ENCODE measurements around the gene OR52N5. TPM values are rescaled to one million over a fixed set of nuclear protein-coding genes. Genes with fewer than 3 reads are reported as not detected.

OR52N5 gene
- polyA plus RNA-seq, 1 donor = not detected

Other genes with a start within 250 kb of the OR52N5 start
- not detected for gene OR52H1, start 234.8 kb downstream of the OR52N5 start, polyA plus RNA-seq (ENCODE audit: insufficient read length)
- gene OR52B6, start 202.5 kb downstream of the OR52N5 start, polyA plus RNA-seq (ENCODE audit: insufficient read length) = not detected
- gene TRIM6, start 186.7 kb downstream of the OR52N5 start, polyA plus RNA-seq (ENCODE audit: insufficient read length) = 1.1 TPM
- 4.1 TPM for gene TRIM34, start 158.4 kb downstream of the OR52N5 start, polyA plus RNA-seq (ENCODE audit: insufficient read length)
- gene TRIM5, start 98.3 kb downstream of the OR52N5 start, polyA plus RNA-seq (ENCODE audit: insufficient read length) = 13.9 TPM
- gene TRIM22, start 93.6 kb downstream of the OR52N5 start, polyA plus RNA-seq (ENCODE audit: insufficient read length) = 12.1 TPM
- not detected for gene OR56B1, start 46.9 kb downstream of the OR52N5 start, polyA plus RNA-seq (ENCODE audit: insufficient read length)
- 0.26 TPM for gene OR52N4, start 29.1 kb downstream of the OR52N5 start, polyA plus RNA-seq (ENCODE audit: insufficient read length)
- not detected for gene OR52N1, start 7.9 kb upstream of the OR52N5 start, polyA plus RNA-seq (ENCODE audit: insufficient read length)
- not detected for gene OR52N2, start 25.6 kb upstream of the OR52N5 start, polyA plus RNA-seq (ENCODE audit: insufficient read length)
- not detected for gene OR52E6, start 58.5 kb upstream of the OR52N5 start, polyA plus RNA-seq (ENCODE audit: insufficient read length)
- not detected for gene OR52E8, start 74.3 kb upstream of the OR52N5 start, polyA plus RNA-seq (ENCODE audit: insufficient read length)
- gene OR52E4, start 97.3 kb upstream of the OR52N5 start, polyA plus RNA-seq (ENCODE audit: insufficient read length) = not detected
- gene OR52E5, start 109.9 kb upstream of the OR52N5 start, polyA plus RNA-seq (ENCODE audit: insufficient read length) = not detected
- gene OR56A3, start 158.9 kb upstream of the OR52N5 start, polyA plus RNA-seq (ENCODE audit: insufficient read length) = not detected
- not detected for gene OR56A5, start 185.1 kb upstream of the OR52N5 start, polyA plus RNA-seq (ENCODE audit: insufficient read length)
- gene OR52L1, start 203.6 kb upstream of the OR52N5 start, polyA plus RNA-seq (ENCODE audit: insufficient read length) = not detected
- gene OR56A4, start 223.6 kb upstream of the OR52N5 start, polyA plus RNA-seq (ENCODE audit: insufficient read length) = not detected
- not detected for gene OR56A1, start 247.4 kb upstream of the OR52N5 start, polyA plus RNA-seq (ENCODE audit: insufficient read length)